ENCODE measurements around the gene VCAN. TPM values are rescaled to one million over a fixed set of nuclear protein-coding genes. Genes with fewer than 3 reads are reported as not detected.

Gene VCAN
- total and polyA plus RNA-seq, 2 of the 4 experiments (the other 2 are of a cell fraction) = 45.3 to 158 TPM

DNA sequence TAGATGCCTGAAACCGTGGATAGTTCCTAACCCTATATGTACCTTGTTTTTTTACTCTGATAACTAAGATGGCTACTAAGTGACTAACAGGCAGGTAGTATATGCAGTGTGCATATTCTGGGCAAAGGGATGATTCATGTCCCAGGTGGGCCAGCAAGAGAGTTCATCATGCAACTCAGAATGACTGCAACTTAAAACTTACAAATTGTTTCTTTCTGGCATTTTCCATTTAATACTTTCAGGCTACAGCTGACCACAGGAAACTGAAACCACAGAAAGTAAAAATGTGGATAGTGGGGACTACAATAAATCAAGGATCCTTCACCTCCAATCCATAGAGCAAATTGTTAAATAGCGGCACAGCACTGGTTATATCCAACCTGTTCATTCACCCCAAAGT is 30.7 kb upstream of the VCAN start:
- Histone ChIP-seq H3K56ac (ENCODE audit: extremely low read depth, insufficient read depth, low read length) (no peak overlapping the region), H4K8ac (ENCODE audit: low read depth in 2 of 2, low read length in 2 of 2) (no peak overlapping the region), H3K9me3 (ENCODE audit: control insufficient read depth, insufficient read depth, low read length) (no peaks in the 10 kb centered on the region), H3K4me1 (ENCODE audit: control insufficient read depth, insufficient read depth, low read length) (peaks cover 2% of the 10 kb centered on the region; the same call in 1 of the 2 replicates), H3K36me3 (ENCODE audit: control insufficient read depth, insufficient read depth, low read length) (no peaks in the 10 kb centered on the region), H2BK20ac (ENCODE audit: low read depth, low read length) (no peak overlapping the region), H3K18ac (ENCODE audit: low read depth, low read length) (no peak overlapping the region), H3K23ac (ENCODE audit: low read depth, low read length) (no peak overlapping the region), H3K79me1 (ENCODE audit: low read depth in 1 of 2, low read length in 2 of 2) (no peaks in the 10 kb centered on the region), H2AK9ac (replicated peaks; ENCODE audit: low read depth, low read length, poor library complexity) (no peak overlapping the region), H3K27me3 (ENCODE audit: control insufficient read depth, insufficient read depth, low read length) (no peaks in the 10 kb centered on the region), H4K20me1 (ENCODE audit: insufficient read depth, low read length) (no peaks in the 10 kb centered on the region), H2AFZ (replicated peaks; ENCODE audit: low read length, poor library complexity) (no peak overlapping the region), H3K14ac (replicated peaks; ENCODE audit: low read depth, low read length) (no peak overlapping the region), H3K27ac (ENCODE audit: insufficient read depth, low read length) (no peak overlapping the region), H2BK5ac (ENCODE audit: low read depth, low read length, poor library complexity, severe bottlenecking) (no peak overlapping the region), H3K4ac (ENCODE audit: low read depth, low read length) (no peak overlapping the region), H3K4me3 (ENCODE audit: insufficient read depth, low read depth, low read length) (no peak overlapping the region), H2BK15ac (ENCODE audit: low read depth, low read length) (no peak overlapping the region), H4K5ac (ENCODE audit: low read depth, low read length) (no peak overlapping the region), H3K9ac (ENCODE audit: low read depth, low read length) (no peak overlapping the region), H3K9me1 (ENCODE audit: insufficient read depth, low read length) (no peaks in the 10 kb centered on the region), H2AK5ac (ENCODE audit: low read depth, low read length) (no peak overlapping the region), H4K91ac (ENCODE audit: insufficient read depth, low read depth, low read length) (no peak overlapping the region), H3K4me2 (ENCODE audit: low read depth, low read length) (no peak overlapping the region), H2BK120ac (ENCODE audit: low read depth, low read length) (no peak overlapping the region)
- TF ChIP-seq NFE2L2 (IDR thresholded peaks at IDR 0.05; ENCODE audit: low read depth, low read length) (no peak), MXI1 (IDR thresholded peaks at IDR 0.05; ENCODE audit: borderline replicate concordance, low read depth, low read length) (no peak), SMC3 (IDR thresholded peaks at IDR 0.05; ENCODE audit: low read depth, low read length) (no peak), BHLHE40 (IDR thresholded peaks at IDR 0.05; ENCODE audit: low read depth, low read length) (no peak), MAZ (IDR thresholded peaks at IDR 0.05; ENCODE audit: borderline replicate concordance, low read depth, low read length) (no peak), RFX5 (IDR thresholded peaks at IDR 0.05; ENCODE audit: low read depth, low read length) (no peak), USF2 (IDR thresholded peaks at IDR 0.05; ENCODE audit: low read depth, low read length) (no peak), RCOR1 (IDR thresholded peaks at IDR 0.05; ENCODE audit: insufficient replicate concordance, low read length) (no peak), CTCF (conservative IDR thresholded peaks at IDR 0.05; ENCODE audit: low read depth, low read length) (no peak), FOS (IDR thresholded peaks at IDR 0.05; ENCODE audit: low read depth, low read length) (no peak), CHD1 (IDR thresholded peaks at IDR 0.05; ENCODE audit: low read depth, low read length) (no peak), POLR2A (IDR thresholded peaks at IDR 0.05; ENCODE audit: low read depth, low read length) (no peak)
- TF ChIP-seq, protein P1, sequence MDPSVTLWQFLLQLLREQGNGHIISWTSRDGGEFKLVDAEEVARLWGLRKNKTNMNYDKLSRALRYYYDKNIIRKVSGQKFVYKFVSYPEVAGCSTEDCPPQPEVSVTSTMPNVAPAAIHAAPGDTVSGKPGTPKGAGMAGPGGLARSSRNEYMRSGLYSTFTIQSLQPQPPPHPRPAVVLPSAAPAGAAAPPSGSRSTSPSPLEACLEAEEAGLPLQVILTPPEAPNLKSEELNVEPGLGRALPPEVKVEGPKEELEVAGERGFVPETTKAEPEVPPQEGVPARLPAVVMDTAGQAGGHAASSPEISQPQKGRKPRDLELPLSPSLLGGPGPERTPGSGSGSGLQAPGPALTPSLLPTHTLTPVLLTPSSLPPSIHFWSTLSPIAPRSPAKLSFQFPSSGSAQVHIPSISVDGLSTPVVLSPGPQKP (IDR thresholded peaks at IDR 0.05; ENCODE audit: borderline replicate concordance, low read depth, low read length) = no peak
- ChIA-PET CTCF (no interaction called here), POLR2A (ENCODE audit: unreplicated experiment) (no interaction called here)
- WGBS, 2 experiments (ENCODE audit: extremely low coverage in 2 of 2, insufficient read length in 1 of 2) = no CpG with 5 or more reads among the region's 2 CpGs
- DNase-seq (peak; percentile 2), ATAC-seq (ENCODE audit: low read depth) (no peak)
- dilution Hi-C loops (cut with HindIII; ENCODE audit: low sequenced_read_pairs, unreplicated experiment) = no loop called here
- in situ Hi-C loops (cut with MboI; ENCODE audit: low sequenced_read_pairs) = loop anchor here (25.0 kb wide), 1 partner anchor 804 kb away; no protein-coding TSS in a partner anchor
- intact Hi-C loops (cut with micrococcal nuclease) = no loop called here
- no TSS peak for BruUV-seq (replicated peaks)

Data from IMR-90 (cell line).